Dendritic cell treated with granulocyte-macrophage colony-stimulating factor and Interleukin-4, amounts not matched to agents 40 ng/mL and 50 ng/mL, for 4 days (primary cell): ENCODE measurements around the gene TMEM139.

Source experiments
- H3K27ac Mint-ChIP-seq: one replicate; pipeline ENCODE4 v1.8.0; 2022; ENCODE audit warnings: mild to moderate bottlenecking, mixed read lengths
- H3K27me3 Mint-ChIP-seq: one replicate; pipeline ENCODE4 v1.8.0; 2022; ENCODE audit warnings: mild to moderate bottlenecking, mixed read lengths
- H3K36me3 Mint-ChIP-seq: one replicate; pipeline ENCODE4 v1.8.0; 2022; ENCODE audit warnings: low read depth, mixed read lengths
- H3K4me1 Mint-ChIP-seq: one replicate; pipeline ENCODE4 v1.8.0; 2022; ENCODE audit warnings: low read depth, mixed read lengths
- H3K4me3 Mint-ChIP-seq: one replicate; pipeline ENCODE4 v1.8.0; 2022; ENCODE audit warnings: mild to moderate bottlenecking, moderate library complexity, mixed read lengths
- H3K9me3 Mint-ChIP-seq: one replicate; pipeline ENCODE4 v1.8.0; 2022; ENCODE audit warnings: mixed read lengths
- intact Hi-C: fragments of 100-400 bp; cut with micrococcal nuclease; formaldehyde crosslinking; loops from one replicate; pipeline ENCODE4 v1.15.0; 2022

The TMEM139 gene

GRCh38 chr7:143329471-143330170 lies 44.9 kb downstream of the TMEM139 start:
- intact Hi-C loops, result no loop called here
- Mint-ChIP-seq H3K9me3 (no peaks in the 10 kb centered on the region), H3K27me3 (no peaks in the 10 kb centered on the region)

GRCh38 chr7:143331179-143331801 lies 46.5 kb downstream of the TMEM139 start:
- intact Hi-C loops, result no loop called here
- peak overlapping the region; percentile 86 for H3K27ac Mint-ChIP-seq
- no peak overlapping the region for H3K4me3 Mint-ChIP-seq
- no peaks in the 10 kb centered on the region for H3K9me3 Mint-ChIP-seq
- H3K4me1 Mint-ChIP-seq, result peaks cover 53% of the 10 kb centered on the region
- H3K36me3 Mint-ChIP-seq, result no peaks in the 10 kb centered on the region
- no peaks in the 10 kb centered on the region for H3K27me3 Mint-ChIP-seq

More at GRCh38 chr7:143329471-143330170, 44.9 kb downstream of the TMEM139 start:
- H3K27ac Mint-ChIP-seq, result peak overlapping the region; percentile 86
- H3K36me3 Mint-ChIP-seq, result no peaks in the 10 kb centered on the region
- no peak overlapping the region for H3K4me3 Mint-ChIP-seq
- H3K4me1 Mint-ChIP-seq, result peaks cover 70% of the 10 kb centered on the region

- H3K27ac Mint-ChIP-seq, result no peak overlapping the region
- no peaks in the 10 kb centered on the region for H3K36me3 Mint-ChIP-seq
- intact Hi-C loops, result no loop called here
- peaks cover 36% of the 10 kb centered on the region for H3K4me1 Mint-ChIP-seq
- H3K4me3 Mint-ChIP-seq, result no peak overlapping the region
- H3K9me3 Mint-ChIP-seq, result no peaks in the 10 kb centered on the region
- peaks cover 5% of the 10 kb centered on the region for H3K27me3 Mint-ChIP-seq
These were observed 49.5 kb downstream of the TMEM139 start for GRCh38 chr7:143334244-143334643.

GRCh38 chr7:143337216-143337615 lies 52.5 kb downstream of the TMEM139 start:
- Mint-ChIP-seq H3K27ac (no peak overlapping the region), H3K9me3 (no peaks in the 10 kb centered on the region), H3K4me1 (peaks cover 17% of the 10 kb centered on the region), H3K27me3 (peaks cover 7% of the 10 kb centered on the region), H3K4me3 (no peak overlapping the region), H3K36me3 (no peaks in the 10 kb centered on the region)
- intact Hi-C loops, result no loop called here
